ENCODE results near the gene FYN.

DNA sequence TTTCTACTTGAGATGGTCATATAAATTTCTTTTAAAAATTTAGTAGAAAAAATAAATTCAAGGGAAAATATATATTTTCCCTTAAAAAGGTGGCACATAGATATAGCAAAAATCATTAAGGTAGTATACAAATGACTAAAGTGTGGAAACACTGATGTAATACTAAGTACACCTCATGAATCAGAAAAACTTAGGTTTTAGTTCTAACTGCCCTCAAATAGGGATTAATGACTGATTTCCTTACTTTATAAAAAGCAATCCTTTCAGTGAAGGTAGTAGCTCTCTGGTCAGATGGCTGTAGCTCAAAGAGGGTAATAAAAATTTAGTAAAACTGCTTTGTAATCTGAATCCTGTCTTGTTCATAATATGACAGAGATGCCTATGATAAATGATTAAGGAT is 63.5 kb downstream of the FYN start:
- TF ChIP-seq POLR2AphosphoS5 (IDR thresholded peaks at IDR 0.05; ENCODE audit: borderline replicate concordance, low read depth, low read length) (no peak), EZH2 (IDR thresholded peaks at IDR 0.05) (no peak)
